GM19324 (cell line): ENCODE results near the gene MYO6.
"Not testable (repeated sequence)": the region's sequence is repeated elsewhere in the genome, so short reads cannot be mapped to it uniquely, and the experiment has no call there.

Experiments
- ATAC-seq: cut with Tn5 transposase; IDR thresholded peaks from one replicate; pipeline ENCODE4 v1.9.1; 2021; ENCODE audit warnings: mild to moderate bottlenecking, moderate library complexity; ENCODE audit not compliant: unreplicated experiment, low FRiP score

MYO6 gene

DNA sequence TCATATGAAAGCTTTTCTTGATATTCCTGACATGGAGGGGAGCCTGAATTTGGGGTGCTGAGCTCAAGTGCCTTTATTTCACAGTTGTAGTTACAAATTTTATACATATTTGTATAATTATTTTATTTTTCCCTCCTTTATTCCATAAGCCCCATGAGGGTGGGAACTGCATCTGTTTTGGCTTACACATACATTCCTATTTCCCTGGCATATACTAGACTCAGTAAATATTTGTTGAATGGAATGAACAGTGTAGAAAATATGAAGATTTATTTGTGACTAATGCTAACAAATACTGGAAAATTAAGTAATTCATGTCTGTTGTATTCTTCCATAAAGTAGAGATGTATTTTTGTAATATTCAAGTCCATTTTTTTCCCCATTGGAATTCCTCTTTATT lies 127.1 kb downstream of the MYO6 start:
- ATAC-seq: no peak

DNA sequence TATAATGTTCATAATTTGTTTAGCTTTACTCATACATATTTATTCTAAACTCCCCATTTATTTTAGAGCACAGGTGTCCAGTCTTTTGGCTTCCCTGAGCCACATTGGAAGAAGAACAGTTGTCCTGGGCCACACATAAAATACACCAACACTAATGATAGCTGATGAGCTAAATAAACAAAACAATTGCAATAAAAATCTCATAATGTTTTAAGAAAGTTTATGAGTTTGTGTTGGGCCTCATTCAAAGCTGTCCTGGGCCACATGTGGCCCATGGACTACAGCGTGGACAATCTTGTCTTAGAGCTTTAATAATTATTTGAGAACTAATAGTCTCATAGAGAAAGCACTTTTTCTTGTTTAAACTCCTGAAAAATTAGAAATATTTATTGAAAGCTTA lies 131.3 kb downstream of the MYO6 start:
- no peak for ATAC-seq

DNA sequence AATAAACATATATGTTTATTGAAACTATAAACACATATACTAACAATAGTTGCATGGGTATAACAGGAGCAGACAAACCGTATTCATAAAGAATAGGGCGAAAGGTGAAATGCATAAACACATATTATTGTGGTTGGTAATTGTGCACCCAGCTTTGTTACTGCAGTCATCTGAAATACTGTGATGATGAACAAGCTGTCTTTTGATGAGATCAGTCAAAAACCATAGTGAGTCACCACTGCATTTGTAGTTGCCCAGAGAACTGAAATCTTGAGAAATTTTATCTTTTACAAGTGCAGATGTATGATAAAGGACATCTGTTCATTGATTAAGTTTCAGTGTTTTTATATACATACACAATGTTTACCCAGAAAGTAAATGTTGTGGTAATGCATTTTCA lies 133.7 kb downstream of the MYO6 start:
- no peak for ATAC-seq

DNA sequence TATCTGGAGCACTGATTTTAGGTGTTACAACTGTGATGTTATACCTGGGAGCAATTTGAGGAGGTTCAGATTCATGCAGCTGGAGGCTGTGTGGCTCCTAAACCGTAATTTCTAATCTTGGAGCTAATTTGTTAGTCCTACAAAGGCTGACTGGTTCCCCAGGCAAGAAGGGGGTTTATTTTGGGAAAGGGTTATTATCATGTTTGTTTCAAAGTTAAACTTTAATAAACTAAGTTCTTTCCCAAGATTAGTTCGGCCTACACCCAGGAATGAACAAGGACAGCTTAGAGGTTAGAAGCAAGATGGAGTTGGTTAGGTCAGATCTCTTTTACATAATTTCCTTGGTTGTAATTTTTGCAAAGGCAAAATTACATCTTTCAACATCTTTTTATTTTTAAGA lies 135.8 kb downstream of the MYO6 start:
- ATAC-seq: no peak

DNA sequence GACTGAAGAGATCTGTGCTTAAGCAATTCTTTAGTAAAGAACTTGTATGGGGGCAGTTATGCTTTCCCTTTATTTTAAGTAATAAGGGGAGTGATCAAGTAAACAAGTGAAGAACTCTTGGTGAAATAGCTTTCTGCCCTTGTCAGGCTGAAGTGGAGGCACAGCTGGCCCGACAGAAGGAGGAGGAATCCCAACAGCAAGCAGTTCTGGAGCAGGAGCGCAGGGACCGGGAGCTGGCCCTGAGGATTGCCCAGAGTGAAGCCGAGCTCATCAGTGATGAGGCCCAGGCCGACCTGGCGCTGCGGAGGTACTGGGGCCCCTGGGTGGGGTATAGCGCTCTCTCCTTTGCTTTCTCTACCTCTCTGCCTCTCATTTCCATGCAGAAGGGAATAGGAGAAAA lies 143.3 kb downstream of the MYO6 start:
- ATAC-seq: no peak

DNA sequence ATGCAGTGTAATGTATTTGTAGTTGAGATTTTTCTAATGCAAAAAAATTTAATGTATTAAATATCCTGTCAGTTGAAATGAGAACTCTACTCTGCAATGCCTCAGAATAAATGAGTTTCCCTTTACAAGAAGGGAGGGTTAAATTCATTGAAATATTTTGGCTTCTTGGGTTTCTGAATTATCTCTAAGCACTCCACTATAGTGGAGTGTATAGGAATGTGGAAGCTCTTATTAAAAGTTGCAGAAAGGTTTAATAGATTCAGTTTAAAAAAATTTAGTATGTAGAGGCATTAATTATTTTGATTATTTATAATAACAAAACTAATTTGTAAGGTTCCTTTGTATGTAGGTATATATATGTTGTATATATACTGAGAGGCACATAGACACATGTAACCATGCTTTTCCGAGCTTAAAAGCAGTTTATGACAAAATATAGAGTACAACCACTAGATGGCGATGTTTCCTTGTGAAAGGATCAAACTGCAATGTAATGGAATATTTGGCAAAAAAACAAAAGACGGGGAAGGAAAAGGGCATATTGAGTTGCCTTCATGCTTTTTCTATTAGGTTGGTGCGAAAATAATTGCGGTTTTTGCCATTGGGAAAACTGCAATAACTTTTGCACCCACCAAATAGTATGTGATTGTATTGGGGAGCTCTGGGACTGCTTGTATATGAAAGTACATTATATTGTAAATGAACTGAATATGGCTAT lies 144.2 kb downstream of the MYO6 start:
- no peak for ATAC-seq

DNA sequence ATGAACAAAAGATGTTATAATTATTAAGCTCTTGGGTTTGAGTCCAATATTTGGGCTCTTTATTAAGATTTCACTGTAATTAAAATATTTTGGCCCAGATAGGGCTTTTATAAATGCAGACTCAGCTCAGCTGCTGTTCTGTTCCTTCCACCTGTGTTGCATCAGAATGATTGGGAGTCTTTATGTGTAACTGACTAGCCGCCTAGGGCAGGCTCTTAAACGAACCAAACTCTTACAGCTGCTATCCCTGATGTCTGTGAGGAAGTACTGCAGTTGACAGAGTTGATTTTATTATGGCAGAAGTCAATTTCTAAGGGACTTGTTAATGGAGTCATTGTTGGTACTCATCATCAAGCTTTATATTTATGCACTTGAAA lies 144.7 kb downstream of the MYO6 start:
- ATAC-seq: no peak

DNA sequence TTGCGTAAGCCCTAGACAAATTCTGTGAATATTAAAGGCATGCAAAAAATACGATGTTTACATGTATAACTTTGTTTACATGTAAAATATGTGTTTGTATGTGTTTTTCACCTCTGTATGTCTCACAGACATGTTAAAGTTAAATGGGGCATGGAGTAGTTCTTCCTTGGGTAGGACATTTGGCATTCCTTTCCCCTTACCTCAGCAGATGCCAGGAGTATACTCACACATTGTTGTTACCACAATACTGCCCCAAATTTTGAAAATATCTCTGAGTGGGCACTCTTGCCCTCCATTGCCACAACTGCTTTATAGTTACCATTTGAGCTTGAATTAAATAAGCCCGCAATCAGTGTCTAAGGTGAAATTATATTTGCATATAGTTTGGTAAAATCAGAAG lies 147.5 kb downstream of the MYO6 start:
- ATAC-seq: no peak

DNA sequence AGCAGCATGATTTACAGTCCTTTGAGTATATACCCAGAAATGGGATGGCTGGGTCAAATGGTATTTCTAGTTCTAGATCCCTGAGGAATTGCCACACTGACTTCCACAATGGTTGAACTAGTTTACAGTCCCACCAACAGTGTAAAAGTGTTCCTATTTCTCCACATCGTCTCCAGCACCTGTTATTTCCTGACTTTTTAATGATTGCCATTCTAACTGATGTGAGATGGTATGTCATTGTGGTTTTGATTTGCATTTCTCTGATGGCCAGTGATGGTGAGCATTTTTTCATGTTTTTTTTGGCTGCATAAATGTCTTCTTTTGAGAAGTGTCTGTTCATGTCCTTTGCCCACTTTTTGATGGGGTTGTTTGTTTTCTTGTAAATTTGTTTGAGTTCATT lies 151.2 kb downstream of the MYO6 start:
- ATAC-seq: not testable (repeated sequence)

DNA sequence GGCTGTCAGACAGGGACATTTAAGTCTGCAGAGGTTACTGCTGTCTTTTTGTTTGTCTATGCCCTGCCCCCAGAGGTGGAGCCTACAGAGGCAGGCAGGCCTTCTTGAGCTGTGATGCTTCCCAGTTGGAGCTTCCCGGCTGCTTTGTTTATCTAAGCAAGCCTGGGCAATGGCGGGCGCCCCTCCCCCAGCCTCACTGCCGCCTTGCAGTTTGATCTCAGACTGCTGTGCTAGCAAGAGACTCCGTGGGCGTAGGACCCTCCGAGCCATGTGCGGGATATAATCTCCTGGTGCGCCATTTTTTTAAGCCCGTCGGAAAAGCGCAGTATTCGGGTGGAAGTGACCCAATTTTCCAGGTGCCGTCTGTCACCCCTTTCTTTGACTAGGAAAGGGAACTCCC lies 156.1 kb downstream of the MYO6 start:
- ATAC-seq: not testable (repeated sequence)

DNA sequence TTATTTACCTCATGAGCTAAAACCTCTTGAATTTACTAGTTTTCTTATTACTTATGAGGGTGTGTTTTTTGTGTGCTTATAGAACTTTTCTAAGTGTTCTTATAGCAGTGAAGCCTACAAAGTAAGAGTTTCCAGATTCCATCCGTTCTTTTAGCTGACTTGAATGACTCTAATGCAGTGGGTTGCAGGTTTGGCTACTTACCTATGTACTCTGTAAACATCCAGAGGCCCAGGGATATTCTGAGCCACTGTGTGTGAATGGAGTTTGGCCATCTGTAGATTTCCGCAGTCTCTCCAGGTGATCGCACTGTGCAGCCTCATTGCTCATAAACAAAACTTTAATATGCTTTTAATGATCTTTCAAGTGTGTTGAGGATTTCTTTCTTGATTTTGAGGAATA lies 157.8 kb downstream of the MYO6 start:
- ATAC-seq: no peak

DNA sequence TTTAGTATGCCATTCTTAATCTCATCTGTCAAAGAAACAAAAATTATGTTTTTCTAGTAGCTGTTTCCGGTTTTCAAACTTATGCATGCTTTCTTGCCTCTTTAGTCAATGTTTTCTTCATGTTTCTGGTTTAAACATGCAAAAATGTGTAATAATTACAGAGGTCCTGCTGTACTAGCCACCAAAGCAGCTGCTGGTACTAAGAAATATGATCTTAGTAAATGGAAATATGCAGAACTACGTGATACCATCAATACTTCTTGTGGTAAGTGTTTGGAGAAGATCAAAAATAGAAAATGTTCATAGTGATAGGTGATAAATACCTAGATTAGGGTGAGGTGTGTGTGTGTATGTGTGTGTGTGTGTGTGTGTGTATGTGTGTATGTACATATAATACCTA lies 158.4 kb downstream of the MYO6 start:
- ATAC-seq: no peak

DNA sequence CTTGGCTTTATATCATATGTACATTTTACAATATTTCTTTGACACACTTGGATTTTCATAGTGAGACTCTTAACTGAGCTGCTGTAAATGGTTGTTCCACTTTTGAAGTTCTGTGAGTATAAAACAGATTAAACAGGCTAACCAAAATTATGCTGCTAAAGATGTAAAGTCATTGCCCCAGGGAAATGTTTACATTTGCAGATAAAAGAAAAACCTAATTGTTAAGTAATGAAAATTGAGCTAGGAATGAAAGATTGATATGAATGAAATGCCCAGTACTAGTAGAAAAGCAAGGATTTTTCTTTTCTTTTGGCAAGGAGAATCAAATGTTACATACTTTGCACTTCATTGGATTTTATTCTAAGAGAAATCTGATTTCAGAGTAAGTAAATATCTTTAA lies 164.0 kb downstream of the MYO6 start:
- no peak for ATAC-seq

DNA sequence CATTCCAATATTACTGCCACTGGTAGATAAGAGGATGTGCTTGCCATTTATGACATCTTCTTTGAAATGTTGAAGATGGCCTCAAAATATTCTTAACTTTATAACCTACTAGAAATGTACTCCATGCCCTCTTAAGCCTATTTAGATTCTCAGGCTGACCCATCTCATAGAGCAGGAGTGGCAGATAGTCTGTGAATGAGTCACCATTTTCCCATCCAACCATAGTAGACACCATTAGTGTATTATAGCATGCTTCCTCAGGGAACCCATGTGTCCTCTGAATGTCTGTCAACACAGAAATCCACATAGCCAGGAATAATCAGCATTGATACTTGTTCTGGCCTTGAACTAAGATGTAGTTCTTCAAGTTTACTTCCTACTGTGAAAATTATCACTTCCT lies 173.2 kb downstream of the MYO6 start:
- ATAC-seq: no peak

DNA sequence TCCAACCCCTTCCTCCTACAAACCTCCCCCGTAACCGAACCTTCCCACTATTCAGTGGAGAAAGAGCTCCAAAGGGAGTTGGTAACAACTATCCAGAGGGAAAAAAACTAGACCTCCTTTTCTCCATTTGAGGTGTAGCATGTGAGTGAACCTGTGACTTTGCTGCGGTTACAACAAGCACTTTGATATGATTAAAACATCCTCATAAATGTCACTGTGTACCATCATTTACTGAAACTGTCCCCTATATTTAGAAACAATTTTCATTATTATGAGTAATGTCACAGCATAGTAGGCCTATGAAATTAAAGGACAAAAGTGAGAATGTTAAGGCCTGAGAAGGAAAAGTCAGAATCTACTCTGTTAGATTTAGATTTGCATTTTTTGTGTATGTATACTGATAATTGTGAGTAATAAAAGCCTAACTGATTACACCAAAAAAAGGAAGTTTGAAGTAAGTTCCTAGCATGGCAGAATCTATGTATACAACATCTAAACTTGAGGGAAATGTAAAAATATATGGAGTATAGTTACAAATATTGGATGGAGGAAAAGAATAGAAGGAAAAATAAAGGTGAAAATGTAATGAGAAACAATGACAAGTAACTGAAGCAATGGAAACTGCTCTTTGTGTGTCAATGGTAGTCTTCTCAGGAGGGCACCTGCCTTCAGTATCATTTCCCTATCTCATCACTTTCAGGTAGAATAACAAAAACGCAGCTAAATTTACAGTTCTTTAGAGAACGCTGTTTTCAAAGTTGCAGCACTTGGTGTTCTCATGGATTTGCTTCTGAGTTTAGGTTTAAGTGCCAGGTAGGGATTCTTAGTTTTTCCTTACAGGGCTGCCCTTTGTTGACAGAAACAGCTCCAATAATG lies 177.5 kb downstream of the MYO6 start:
- no peak for ATAC-seq

DNA sequence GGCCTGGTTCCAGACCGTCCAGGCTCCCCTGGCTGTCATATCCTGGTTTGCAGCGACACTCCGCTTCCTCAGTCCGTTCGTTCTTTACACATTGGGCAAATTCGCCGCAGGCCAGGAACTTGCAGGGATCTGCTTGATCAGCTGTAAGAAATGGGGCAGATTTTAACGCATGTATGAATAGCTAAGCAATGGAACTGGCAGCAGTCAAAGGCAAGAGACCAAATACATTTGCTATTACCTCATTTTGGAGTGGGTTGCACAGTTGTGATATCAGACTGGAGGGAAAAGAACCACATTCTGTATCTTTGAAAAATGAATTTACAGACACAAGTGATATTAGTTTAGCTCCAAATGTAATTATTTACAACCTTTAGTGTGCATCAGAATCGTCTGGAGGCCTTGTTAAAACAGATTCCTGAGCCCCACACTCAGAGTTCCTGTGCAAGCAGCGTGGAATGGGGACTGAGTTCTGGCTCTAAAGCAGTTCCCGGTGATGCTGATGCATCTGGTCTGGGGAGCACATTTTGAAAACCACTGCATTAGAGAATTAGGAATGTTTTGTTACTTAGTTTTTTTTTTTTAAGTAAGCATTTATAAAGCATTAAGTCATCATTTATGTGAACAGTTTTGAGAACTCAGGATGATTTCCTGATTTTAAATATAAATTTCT lies 182.1 kb downstream of the MYO6 start:
- no peak for ATAC-seq

DNA sequence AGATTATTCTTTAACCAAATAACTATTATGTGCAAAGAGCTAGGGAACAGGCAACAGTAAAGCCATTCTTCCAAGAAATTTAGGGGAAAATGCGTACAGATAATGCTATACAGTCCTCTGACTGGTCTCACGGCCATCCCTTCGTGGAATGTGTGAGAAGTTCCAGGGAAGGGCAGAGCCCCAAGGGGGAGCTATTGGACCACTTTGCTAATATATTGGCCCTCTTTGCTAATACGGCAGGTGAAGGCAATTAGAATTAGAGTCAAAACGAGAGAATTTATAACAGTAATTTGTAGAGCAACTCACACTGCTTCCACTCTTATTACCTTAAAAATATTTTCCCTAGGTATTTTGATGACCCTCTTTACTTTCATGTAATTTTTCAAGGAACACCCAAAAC lies 183.0 kb downstream of the MYO6 start:
- ATAC-seq: no peak

DNA sequence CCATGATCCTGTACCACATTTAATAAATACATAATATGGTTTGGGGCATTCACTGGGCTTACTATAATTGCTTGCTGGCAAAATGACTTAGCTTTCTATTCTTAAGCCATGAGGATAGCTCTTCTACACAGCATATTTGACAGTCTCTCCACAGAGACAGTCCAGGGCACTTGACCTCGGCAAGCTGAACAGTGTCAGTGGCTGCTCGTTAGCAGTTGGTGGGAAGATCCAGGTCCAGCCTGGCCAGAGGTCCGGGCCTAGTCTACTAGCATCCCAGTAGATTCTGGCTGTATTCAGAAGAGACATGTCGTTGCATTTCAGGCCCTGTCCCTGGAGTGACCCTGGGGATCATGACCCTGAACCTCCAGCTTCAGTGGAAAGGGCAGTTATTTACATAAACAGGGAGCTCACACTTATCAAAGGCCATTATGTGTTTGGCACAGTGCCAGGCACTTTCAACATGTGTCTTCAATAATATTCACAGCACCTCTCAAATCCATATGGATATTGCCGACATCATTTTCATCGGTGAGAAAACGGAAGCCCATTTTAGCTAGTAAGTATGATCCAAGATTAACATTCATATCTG lies 184.4 kb downstream of the MYO6 start:
- no peak for ATAC-seq

DNA sequence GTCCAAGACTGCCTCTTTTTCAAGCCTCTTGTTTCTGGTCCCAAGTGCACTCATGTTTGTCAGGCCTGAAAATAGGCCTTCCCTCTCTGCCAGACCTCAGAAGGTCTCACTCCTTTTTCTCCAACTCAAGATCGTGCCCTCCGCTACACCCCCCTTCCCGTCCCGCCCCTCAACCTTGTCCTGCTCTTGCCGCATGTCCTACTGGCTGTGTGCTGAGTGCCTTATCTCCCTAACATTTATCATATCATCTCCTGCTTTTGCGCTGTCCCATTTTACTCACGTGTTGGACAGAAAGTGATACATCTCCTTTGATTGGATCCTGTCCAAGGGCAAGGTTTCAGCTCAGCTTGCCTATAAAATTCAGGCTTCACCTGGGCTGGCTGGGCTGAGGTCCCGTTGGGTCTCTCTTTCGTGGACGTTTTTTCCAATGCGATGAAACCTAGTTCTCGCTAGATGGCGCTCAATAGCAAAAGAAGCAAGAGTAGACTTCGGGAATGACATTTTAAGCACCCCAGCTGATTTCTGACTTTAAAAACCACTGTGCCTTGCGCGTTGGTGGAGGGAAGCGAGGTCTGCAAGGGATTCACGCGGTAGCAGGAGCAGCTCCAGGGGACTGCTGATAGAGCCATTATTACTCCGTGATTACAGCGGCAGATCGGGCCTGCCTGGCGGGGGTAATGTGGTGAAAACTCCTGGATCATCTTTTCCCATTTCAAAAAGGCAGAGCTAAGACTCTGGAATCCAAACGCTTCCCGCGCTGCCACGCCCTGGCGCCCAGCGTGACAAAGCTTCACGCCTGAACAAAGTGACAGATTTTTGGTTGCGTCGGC lies 185.8 kb downstream of the MYO6 start:
- no peak for ATAC-seq

DNA sequence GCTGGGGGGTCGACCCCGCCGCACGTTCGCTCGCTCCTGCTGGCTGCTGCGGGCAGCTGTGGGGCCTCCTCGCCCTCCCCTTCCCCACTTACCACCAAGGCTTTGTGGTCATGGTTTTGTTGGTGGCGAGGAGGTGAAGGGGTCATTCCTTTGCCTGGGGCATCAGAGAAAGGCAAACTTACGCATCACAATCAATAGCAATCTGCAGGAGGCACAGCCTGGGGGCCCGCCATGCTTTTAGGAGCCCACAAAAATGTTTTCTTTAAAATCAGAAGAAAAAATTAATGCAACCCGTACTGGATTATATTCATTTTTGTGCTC lies 186.4 kb downstream of the MYO6 start:
- no peak for ATAC-seq
